Progenitor cell of endocrine pancreas (in vitro differentiated cells): ENCODE results near the gene ALKBH8. TPM values are rescaled to one million over a fixed set of nuclear protein-coding genes. Genes with fewer than 3 reads are reported as not detected.
A peak's percentile ranks its signal among the peaks of the same experiment; 100 is the strongest.

Source experiments
- DNase-seq: peaks from one replicate; pipeline ENCODE4 v3.0.0; 2021; ENCODE audit warnings: low spot score; ENCODE audit not compliant: unreplicated experiment
- H3K27ac Mint-ChIP-seq: 2 replicates; pipeline ENCODE4 v1.8.0; 2021; ENCODE audit warnings: mild to moderate bottlenecking, moderate library complexity, mixed read lengths
- H3K27me3 Mint-ChIP-seq: 2 replicates; pipeline ENCODE4 v1.8.0; 2021; ENCODE audit warnings: mixed read lengths
- H3K36me3 Mint-ChIP-seq: 2 replicates; pipeline ENCODE4 v1.8.0; 2022; ENCODE audit warnings: mixed read lengths; ENCODE audit not compliant: insufficient read depth
- H3K4me1 Mint-ChIP-seq: 2 replicates; pipeline ENCODE4 v1.8.0; 2021; ENCODE audit warnings: low read depth, mixed read lengths
- H3K4me3 Mint-ChIP-seq: 2 replicates; pipeline ENCODE4 v1.8.0; 2021; ENCODE audit warnings: low read depth, mild to moderate bottlenecking, moderate library complexity, mixed read lengths
- H3K9me3 Mint-ChIP-seq: 2 replicates; pipeline ENCODE4 v1.8.0; 2021; ENCODE audit warnings: low read depth, mixed read lengths
- CTCF ChIP-seq: fragments of 200-600 bp; sonication (generic); IDR thresholded peaks from one replicate; pipeline ENCODE4 v1.5.0; 2021; ENCODE audit warnings: antibody characterized with exemption, mild to moderate bottlenecking; ENCODE audit not compliant: unreplicated experiment
- total RNA-seq: library from RNA; stranded (reverse); gene quantifications from 2 replicates; pipeline ENCODE4 v1.2.1, GENCODE V29; 2021

Gene ALKBH8
- total RNA-seq, 1 donor from 2014 or later, result 6.9 TPM

GRCh38 chr11:107592231-107592590 lies 26.7 kb upstream of the ALKBH8 start:
- TF ChIP-seq CTCF, result no peak
- DNase-seq, result no peak
- peak overlapping the region; percentile 72 for H3K4me3 Mint-ChIP-seq
- H3K36me3 Mint-ChIP-seq, result no peaks in the 10 kb centered on the region
- peaks cover 9% of the 10 kb centered on the region for H3K4me1 Mint-ChIP-seq
- no peaks in the 10 kb centered on the region for H3K9me3 Mint-ChIP-seq
- H3K27me3 Mint-ChIP-seq, result peaks cover 87% of the 10 kb centered on the region
- H3K27ac Mint-ChIP-seq, result no peak overlapping the region

- Mint-ChIP-seq H3K9me3 (no peaks in the 10 kb centered on the region), H3K27ac (no peak overlapping the region), H3K36me3 (no peaks in the 10 kb centered on the region), H3K27me3 (peaks cover 87% of the 10 kb centered on the region), H3K4me1 (peaks cover 9% of the 10 kb centered on the region), H3K4me3 (peak overlapping the region; percentile 72)
- no peak for TF ChIP-seq CTCF
- DNase-seq, result peak; percentile 25
Observed at GRCh38 chr11:107591378-107592230, 26.1 kb upstream of the ALKBH8 start.

GRCh38 chr11:107590460-107591377 lies 25.2 kb upstream of the ALKBH8 start, which contains the start of gene ELMOD1:
ELMOD1 (plus strand) TSS chr11:107591147; CDS start chr11:107618190, 27,043 bp downstream.
- Mint-ChIP-seq H3K4me1 (peaks cover 9% of the 10 kb centered on the region), H3K9me3 (no peaks in the 10 kb centered on the region), H3K4me3 (peak within 1 kb of the TSS; percentile 72), H3K36me3 (no peaks in the 10 kb centered on the region), H3K27ac (no peak within 1 kb of the TSS), H3K27me3 (peaks cover 91% of the 10 kb centered on the region)
- peak; percentile 40 for TF ChIP-seq CTCF
- DNase-seq, result peak; percentile 63

- H3K4me1 Mint-ChIP-seq, result peaks cover 9% of the 10 kb centered on the region
- peaks cover 70% of the 10 kb centered on the region for H3K27me3 Mint-ChIP-seq
- H3K9me3 Mint-ChIP-seq, result no peaks in the 10 kb centered on the region
- DNase-seq, result no peak
- no peak overlapping the region for H3K27ac Mint-ChIP-seq
- no peak for TF ChIP-seq CTCF
- H3K4me3 Mint-ChIP-seq, result no peak overlapping the region
- H3K36me3 Mint-ChIP-seq, result no peaks in the 10 kb centered on the region
Observed at GRCh38 chr11:107587306-107587979, 21.9 kb upstream of the ALKBH8 start.
